NCI-H2081 (cell line): ENCODE measurements around the gene ATP1B2.
"Not testable (repeated sequence)": the region's sequence is repeated elsewhere in the genome, so short reads cannot be mapped to it uniquely, and the experiment has no call there.

ENCODE experiments used
- DNase-seq, 2 experiments: peaks; one replicate each; lab custom pipeline; 2025; lab: John Stamatoyannopoulos, UW

ATP1B2 gene

GRCh38 chr17:7634384-7634783 is 16.3 kb upstream of the ATP1B2 start:
- DNase-seq, result no peak

GRCh38 chr17:7636163-7636562 is 14.6 kb upstream of the ATP1B2 start:
- no peak for DNase-seq

- no peak for DNase-seq
These were observed 9.9 kb upstream of the ATP1B2 start for GRCh38 chr17:7640783-7641182.

GRCh38 chr17:7641635-7642034 is 9.1 kb upstream of the ATP1B2 start:
- DNase-seq, result not testable (repeated sequence)

- DNase-seq, result no peak
These were observed 6.0 kb upstream of the ATP1B2 start for GRCh38 chr17:7644775-7645174.

GRCh38 chr17:7646457-7646856 is 4.3 kb upstream of the ATP1B2 start:
- no peak for DNase-seq

- no peak for DNase-seq
These were observed 3.7 kb upstream of the ATP1B2 start for GRCh38 chr17:7647018-7647417.

- DNase-seq, result no peak
These were observed 455 bp downstream of the ATP1B2 start for GRCh38 chr17:7651097-7651664.

GRCh38 chr17:7651665-7652387 is 1.1 kb downstream of the ATP1B2 start:
- no peak for DNase-seq

- no peak for DNase-seq
These were observed 1.9 kb downstream of the ATP1B2 start for GRCh38 chr17:7652388-7653356.

- DNase-seq, result no peak
These were observed 4.3 kb downstream of the ATP1B2 start for GRCh38 chr17:7654832-7655540.

GRCh38 chr17:7655541-7655840 is 4.8 kb downstream of the ATP1B2 start:
- no peak for DNase-seq

GRCh38 chr17:7656958-7657609 is 6.4 kb downstream of the ATP1B2 start:
- DNase-seq, result no peak

- no peak for DNase-seq
These were observed 17.1 kb downstream of the ATP1B2 start for GRCh38 chr17:7667656-7668406.

- no peak for DNase-seq
These were observed 17.8 kb downstream of the ATP1B2 start for GRCh38 chr17:7668482-7668881.

GRCh38 chr17:7673239-7673638 is 22.5 kb downstream of the ATP1B2 start:
- DNase-seq, result no peak

GRCh38 chr17:7674934-7675333 is 24.2 kb downstream of the ATP1B2 start:
- DNase-seq, result no peak

GRCh38 chr17:7676533-7676932 is 25.8 kb downstream of the ATP1B2 start:
- no peak for DNase-seq

GRCh38 chr17:7677388-7678067 is 26.8 kb downstream of the ATP1B2 start:
- DNase-seq, result no peak

- DNase-seq, result no peak
These were observed 34.3 kb downstream of the ATP1B2 start for GRCh38 chr17:7684851-7685532.
